PC-9 (cell line): ENCODE measurements around the gene CNGB1. TPM values are rescaled to one million over a fixed set of nuclear protein-coding genes. Genes with fewer than 3 reads are reported as not detected.

Experiments used
- BruUV-seq: library from RNA; stranded (reverse); fragments of 400-500 nt; replicated peaks from 2 replicates; lab custom pipeline; 2021; lab: Mats Ljungman, UMichigan
- CTCF ChIA-PET: fragments of 300-600 bp; sonication (Branson Sonifier 250); formaldehyde crosslinking; loops from one replicate; lab custom pipeline; 2022; ENCODE audit warnings: antibody characterized with exemption; lab: Charles Lee
- POLR2A ChIA-PET: fragments of 300-600 bp; sonication (Branson Sonifier 250); formaldehyde crosslinking; loops from one replicate; lab custom pipeline; 2022; ENCODE audit warnings: antibody characterized with exemption; ENCODE audit not compliant: unreplicated experiment; lab: Charles Lee
- DNase-seq, 2 experiments: peaks; one replicate each; pipeline versions ENCODE4 v3.0.0 to v3.0.0-alpha.2; 2015 to 2022; ENCODE audit warnings: mixed read lengths in 1 of 2
- H2AFZ ChIP-seq: fragments of 200-600 bp; sonication (generic); 2 replicates; pipeline ENCODE4 v1.8.1; 2017; ENCODE audit warnings: antibody characterized with exemption
- H3F3A ChIP-seq: fragments of 200-600 bp; sonication (generic); 2 replicates; pipeline ENCODE4 v1.8.1; 2017; ENCODE audit warnings: antibody characterized with exemption, mild to moderate bottlenecking, low read depth; ENCODE audit not compliant: insufficient read depth
- H3K27ac ChIP-seq: fragments of 200-600 bp; sonication (generic); 2 replicates; pipeline ENCODE4 v1.6.1; 2016; ENCODE audit warnings: mixed run types
- H3K27me3 ChIP-seq: fragments of 200-600 bp; sonication (generic); 2 replicates; pipeline ENCODE4 v1.6.1; 2016; ENCODE audit warnings: low read depth, mixed run types; ENCODE audit not compliant: insufficient read depth
- H3K36me3 ChIP-seq: fragments of 200-600 bp; sonication (generic); 2 replicates; pipeline ENCODE4 v1.6.1; 2016; ENCODE audit warnings: low read depth, mixed run types
- H3K4me1 ChIP-seq: fragments of 200-600 bp; sonication (generic); replicated peaks from 2 replicates; pipeline ENCODE4 v1.6.1; 2016; ENCODE audit warnings: mixed run types; ENCODE audit not compliant: insufficient read depth
- H3K4me2 ChIP-seq: fragments of 200-600 bp; sonication (generic); 2 replicates; pipeline ENCODE4 v1.6.1; 2017; ENCODE audit warnings: mixed run types
- H3K4me3 ChIP-seq: fragments of 200-600 bp; sonication (generic); 2 replicates; pipeline ENCODE4 v1.6.1; 2016; ENCODE audit warnings: mixed run types
- H3K79me2 ChIP-seq: fragments of 200-600 bp; sonication (generic); 2 replicates; pipeline ENCODE4 v1.6.1; 2017; ENCODE audit warnings: low read depth, mixed run types
- H3K9me2 ChIP-seq: fragments of 200-600 bp; sonication (generic); 2 replicates; pipeline ENCODE4 v1.8.1; 2017; ENCODE audit warnings: mild to moderate bottlenecking; ENCODE audit not compliant: insufficient read depth
- H3K9me3 ChIP-seq: fragments of 200-600 bp; sonication (generic); 2 replicates; pipeline ENCODE4 v1.8.1; 2016; ENCODE audit warnings: low read depth; ENCODE audit not compliant: insufficient read depth
- H4K20me1 ChIP-seq: fragments of 200-600 bp; sonication (generic); 2 replicates; pipeline ENCODE4 v1.8.1; 2017; ENCODE audit not compliant: insufficient read depth
- CTCF ChIP-seq: fragments of 200-600 bp; sonication (generic); conservative IDR thresholded peaks from 2 replicates; pipeline ENCODE4 v1.6.1; 2017; ENCODE audit warnings: mixed run types, antibody characterized with exemption, mild to moderate bottlenecking, moderate library complexity
- EZH2 ChIP-seq: fragments of 200-600 bp; sonication (generic); IDR thresholded peaks from 2 replicates; pipeline ENCODE4 v1.8.0; 2017; ENCODE audit warnings: antibody characterized with exemption, low read depth
- intact Hi-C: fragments of 100-400 bp; cut with micrococcal nuclease; formaldehyde crosslinking; loops from one replicate; pipeline ENCODE4 v1.10.0; 2022; ENCODE audit not compliant: unreplicated experiment
- total RNA-seq: library from RNA; stranded (reverse); gene quantifications from 2 replicates; pipeline ENCODE4 v1.2.3, GENCODE V29; 2021

The CNGB1 gene
- total RNA-seq, 1 experiment from 2014 or later: 1.1 TPM

- Histone ChIP-seq H4K20me1 (no peaks in the 10 kb centered on the region), H3K4me2 (no peak overlapping the region), H3F3A (peaks cover 3% of the 10 kb centered on the region; the same call in 1 of the 2 replicates), H3K79me2 (no peaks in the 10 kb centered on the region), H3K27ac (no peak overlapping the region), H3K4me1 (peaks cover 20% of the 10 kb centered on the region; the same call in 1 of the 2 replicates), H3K9me2 (no peaks in the 10 kb centered on the region), H3K36me3 (no peaks in the 10 kb centered on the region), H3K4me3 (no peak overlapping the region), H3K9me3 (no peaks in the 10 kb centered on the region), H2AFZ (no peak overlapping the region), H3K27me3 (no peaks in the 10 kb centered on the region)
- BruUV-seq: TSS peak; percentile 19
- DNase-seq: no peak
- intact Hi-C loops: no loop called here
- no peak for TF ChIP-seq EZH2
- ChIA-PET CTCF (interaction anchor here (0.7 kb wide), 1 partner anchor 62 kb away, joined by 3 read pairs; the partner anchor contains the start of gene ZNF319), POLR2A (interaction anchor here (0.7 kb wide), 1 partner anchor 386 kb away, joined by 5 read pairs; no protein-coding TSS in a partner anchor)
Observed at GRCh38 chr16:57938484-57938883, 32.4 kb downstream of the CNGB1 start.

DNA sequence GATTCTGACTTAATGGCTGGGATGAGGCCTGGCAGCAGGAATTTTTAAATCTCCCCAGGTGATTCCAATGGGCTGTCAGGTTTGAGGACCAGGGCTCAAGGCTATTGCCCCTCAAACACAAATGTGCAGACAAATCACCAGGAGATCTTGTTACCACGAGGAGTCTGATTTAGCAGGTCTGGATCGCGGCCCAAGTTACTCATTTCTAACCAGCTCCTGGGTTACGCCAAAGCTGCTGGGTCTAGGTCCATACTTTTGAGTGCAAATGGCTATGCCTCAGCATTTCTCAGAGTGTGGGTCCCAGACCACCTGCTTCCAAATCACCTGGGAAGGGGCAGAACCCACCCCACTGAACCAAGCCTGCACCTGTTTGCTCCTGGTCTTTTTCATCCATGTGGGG, 33.1 kb downstream of the CNGB1 start:
- Histone ChIP-seq H2AFZ (no peak overlapping the region), H3K79me2 (no peaks in the 10 kb centered on the region), H3F3A (peaks cover 10% of the 10 kb centered on the region; the same call in 1 of the 2 replicates), H3K4me3 (no peak overlapping the region), H3K36me3 (no peaks in the 10 kb centered on the region), H4K20me1 (no peaks in the 10 kb centered on the region), H3K27me3 (no peaks in the 10 kb centered on the region), H3K9me3 (no peaks in the 10 kb centered on the region), H3K4me2 (no peak overlapping the region), H3K9me2 (no peaks in the 10 kb centered on the region), H3K27ac (no peak overlapping the region), H3K4me1 (peaks cover 20% of the 10 kb centered on the region; the same call in 1 of the 2 replicates)
- no TSS peak for BruUV-seq
- DNase-seq: no peak
- TF ChIP-seq EZH2 (no peak), CTCF (no peak)
- intact Hi-C loops: no loop called here
- POLR2A ChIA-PET: no interaction called here
- CTCF ChIA-PET: no interaction called here

DNA sequence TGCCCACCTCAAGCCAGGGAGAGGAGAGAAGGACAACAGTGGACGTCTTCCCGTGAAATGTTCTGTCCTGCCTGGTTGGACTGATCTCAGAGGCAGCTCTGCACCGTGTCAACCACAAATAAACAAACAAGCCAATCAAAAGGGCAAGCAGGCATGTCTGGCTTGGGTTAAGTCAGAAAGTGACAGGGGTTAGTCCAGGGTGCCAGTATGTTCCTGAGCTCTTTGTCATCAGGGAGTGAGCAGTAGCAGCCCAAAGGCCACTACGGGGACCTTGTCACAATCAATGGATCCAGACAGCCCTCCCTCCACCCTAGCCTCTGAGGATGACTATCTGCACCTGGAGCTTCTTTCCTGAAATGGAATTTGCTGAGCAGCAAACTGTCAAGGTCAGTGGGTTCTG, 35.0 kb downstream of the CNGB1 start:
- Histone ChIP-seq H3K4me2 (no peak overlapping the region), H3F3A (peaks cover 13% of the 10 kb centered on the region; the same call in 1 of the 2 replicates), H3K79me2 (no peaks in the 10 kb centered on the region), H2AFZ (no peak overlapping the region), H3K4me1 (peaks cover 25% of the 10 kb centered on the region; the same call in 1 of the 2 replicates), H3K9me2 (no peaks in the 10 kb centered on the region), H3K9me3 (no peaks in the 10 kb centered on the region), H3K27me3 (no peaks in the 10 kb centered on the region), H4K20me1 (no peaks in the 10 kb centered on the region), H3K27ac (no peak overlapping the region), H3K36me3 (no peaks in the 10 kb centered on the region), H3K4me3 (no peak overlapping the region)
- BruUV-seq: no TSS peak
- no peak for TF ChIP-seq CTCF
- TF ChIP-seq EZH2: no peak
- no peak for DNase-seq
- CTCF ChIA-PET: no interaction called here
- intact Hi-C loops: no loop called here
- POLR2A ChIA-PET: no interaction called here
